NCI-H2029 treated with DMSO at 0.1 percent for 48 hours (cell line): ENCODE data around the gene CDC25B.

Experiments used
- DNase-seq: peaks from one replicate; lab custom pipeline; 2025; lab: John Stamatoyannopoulos, UW

Gene CDC25B

DNA sequence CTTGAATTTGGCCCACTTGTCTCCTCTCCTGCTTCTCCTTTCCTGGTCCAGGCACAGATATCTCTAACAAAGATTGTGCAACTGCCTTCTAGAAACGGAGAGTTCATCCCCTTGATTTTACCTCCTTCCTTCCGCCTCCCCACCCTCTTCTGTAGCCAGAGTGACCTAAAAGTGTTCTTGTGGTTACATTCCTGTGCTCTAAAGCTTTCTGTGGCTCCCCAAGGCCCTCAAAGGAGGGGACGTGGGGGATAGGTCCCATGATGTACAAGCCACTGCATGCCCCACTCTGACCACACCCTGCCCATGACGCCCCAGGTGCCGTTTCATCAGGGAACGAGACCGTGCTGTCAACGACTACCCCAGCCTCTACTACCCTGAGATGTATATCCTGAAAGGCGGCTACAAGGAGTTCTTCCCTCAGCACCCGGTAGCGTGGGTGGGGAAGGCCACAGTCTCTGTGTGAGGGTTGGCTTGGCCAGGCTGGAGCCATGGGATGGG is 8.2 kb downstream of the CDC25B start:
- no peak for DNase-seq

DNA sequence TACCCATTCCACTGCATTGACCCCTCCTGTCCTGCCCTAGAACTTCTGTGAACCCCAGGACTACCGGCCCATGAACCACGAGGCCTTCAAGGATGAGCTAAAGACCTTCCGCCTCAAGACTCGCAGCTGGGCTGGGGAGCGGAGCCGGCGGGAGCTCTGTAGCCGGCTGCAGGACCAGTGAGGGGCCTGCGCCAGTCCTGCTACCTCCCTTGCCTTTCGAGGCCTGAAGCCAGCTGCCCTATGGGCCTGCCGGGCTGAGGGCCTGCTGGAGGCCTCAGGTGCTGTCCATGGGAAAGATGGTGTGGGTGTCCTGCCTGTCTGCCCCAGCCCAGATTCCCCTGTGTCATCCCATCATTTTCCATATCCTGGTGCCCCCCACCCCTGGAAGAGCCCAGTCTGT is 8.7 kb downstream of the CDC25B start:
- DNase-seq, result no peak

GRCh38 chr20:3808544-3808943 is 12.4 kb downstream of the CDC25B start:
- no peak for DNase-seq

DNA sequence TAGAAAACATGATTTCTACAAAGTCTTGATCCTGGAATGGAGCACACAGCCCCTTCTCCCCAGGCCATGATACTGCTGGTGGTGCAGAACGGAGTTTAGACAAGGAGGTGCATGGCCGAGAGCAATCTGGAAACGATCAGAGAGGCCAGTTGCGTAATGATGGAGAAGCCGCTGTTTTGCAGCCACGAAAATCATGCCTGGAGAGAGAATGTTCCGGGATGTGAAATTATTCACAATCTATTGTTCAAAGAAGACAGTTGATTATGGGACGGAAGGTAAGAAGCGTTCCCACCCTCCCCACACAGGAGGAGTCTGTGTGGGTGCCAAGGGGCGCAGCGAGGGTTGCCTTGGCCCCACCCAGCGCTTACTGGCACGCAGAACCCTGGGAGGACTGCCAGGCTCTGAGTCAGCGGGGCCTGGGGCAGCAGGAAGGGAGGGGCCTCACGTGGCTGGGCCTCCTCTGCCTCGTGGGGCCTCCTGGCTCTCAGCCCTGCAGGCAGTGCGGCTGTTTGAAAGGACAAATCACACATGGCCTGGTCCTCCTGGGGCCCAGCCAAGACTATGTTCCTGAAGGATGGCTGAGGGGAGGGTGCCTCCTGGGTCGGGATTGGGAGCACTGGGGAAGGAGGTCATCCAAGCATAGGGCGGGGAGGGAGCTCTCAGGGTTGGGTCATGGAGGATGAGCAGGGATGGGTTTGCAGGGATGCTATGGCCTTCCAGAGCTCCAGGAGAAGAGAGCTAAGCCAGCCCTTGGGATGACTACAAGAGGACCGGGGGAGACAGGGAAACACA is 15.6 kb downstream of the CDC25B start:
- DNase-seq, result peak; percentile 94

DNA sequence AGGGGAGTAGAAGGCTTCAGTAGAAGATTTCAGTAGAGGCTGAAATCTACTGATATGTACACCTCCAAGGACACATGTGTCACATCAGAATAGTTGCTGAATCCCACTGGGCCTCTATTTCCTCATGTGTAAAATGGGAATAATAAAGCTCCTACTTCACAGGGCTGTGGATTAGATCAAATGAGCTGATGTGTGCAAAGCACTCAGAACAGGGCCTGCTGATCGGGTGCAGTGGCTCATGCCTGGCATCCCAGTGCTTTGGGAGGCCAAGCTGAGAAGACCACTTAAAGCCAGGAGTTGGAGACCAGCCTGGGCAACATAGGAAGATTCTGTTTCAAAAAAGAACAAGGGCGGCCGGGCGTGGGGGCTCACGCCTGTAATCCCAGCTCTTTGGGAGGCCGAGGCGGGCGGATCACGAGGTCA is 16.2 kb downstream of the CDC25B start:
- DNase-seq, result no peak

DNA sequence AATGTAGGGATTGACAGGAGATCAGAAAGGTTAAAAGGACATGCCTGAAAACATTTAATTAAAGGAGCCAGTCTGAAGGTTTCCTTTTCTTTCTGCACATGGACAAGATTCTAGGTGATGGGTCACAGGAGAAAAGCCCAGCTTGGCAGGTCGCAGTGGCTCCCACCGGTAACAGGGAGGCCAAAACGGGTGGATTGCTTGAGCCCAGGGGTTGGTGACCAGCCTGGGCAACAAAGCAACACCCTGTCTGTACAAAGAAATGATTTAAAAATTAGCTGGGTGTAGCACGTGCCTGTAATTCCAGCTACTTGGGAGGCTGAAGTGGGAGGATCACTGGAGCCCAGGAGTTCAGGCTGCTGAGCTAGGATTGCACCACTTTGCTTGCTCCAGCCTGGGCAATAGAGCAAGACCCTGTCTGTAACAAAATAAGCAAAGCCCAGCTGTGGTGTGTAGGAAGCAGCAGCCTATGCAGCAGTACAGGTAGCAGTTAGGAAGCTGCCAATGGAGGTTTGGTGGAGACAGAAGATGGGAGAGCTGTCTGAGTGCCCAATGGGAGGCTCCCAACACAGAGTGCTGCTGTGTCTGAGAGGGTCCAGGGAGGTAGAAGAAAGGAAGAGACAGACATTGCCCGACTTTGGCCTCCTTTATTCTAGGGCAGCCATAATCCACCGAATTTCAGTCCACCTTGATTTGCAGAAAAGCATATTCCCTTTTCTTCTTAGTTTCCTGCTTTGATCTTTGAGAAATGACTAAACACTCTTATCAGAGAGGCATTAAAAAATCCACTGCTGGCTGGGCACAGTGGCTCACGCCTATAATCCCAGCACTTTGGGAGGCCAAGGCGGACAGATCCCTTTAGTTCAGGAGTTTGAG is 17.1 kb downstream of the CDC25B start:
- no peak for DNase-seq

- DNase-seq, result no peak
Measured at GRCh38 chr20:3813848-3814581, 17.9 kb downstream of the CDC25B start.

DNA sequence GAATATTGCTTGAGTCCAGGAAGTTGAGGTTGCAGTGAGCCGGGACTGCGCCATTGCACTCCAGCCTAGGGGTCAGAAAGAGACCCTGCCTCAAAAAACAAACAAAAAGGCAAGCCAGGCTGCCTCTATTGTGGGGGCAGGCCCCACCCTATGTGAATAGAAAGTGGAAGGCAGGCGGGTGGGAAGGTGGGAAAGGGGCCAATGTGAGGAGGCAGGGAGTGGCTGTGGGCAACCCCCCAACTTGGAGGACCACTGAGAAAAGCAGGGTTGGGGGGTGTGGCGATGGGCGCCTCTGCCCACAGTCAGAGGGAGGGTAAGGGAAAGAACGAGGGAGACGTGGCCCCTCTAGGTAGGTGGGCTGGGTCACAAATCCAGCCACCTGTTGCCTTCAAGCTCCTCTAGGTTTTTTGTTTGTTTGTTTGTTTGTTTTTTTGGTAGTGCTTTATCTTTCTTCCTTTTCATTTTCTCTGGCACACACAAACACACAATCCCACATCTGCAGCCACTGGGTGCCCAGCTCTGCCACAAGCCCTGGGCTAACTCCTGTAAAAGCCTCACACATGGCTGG is 18.9 kb downstream of the CDC25B start:
- DNase-seq, result no peak

DNA sequence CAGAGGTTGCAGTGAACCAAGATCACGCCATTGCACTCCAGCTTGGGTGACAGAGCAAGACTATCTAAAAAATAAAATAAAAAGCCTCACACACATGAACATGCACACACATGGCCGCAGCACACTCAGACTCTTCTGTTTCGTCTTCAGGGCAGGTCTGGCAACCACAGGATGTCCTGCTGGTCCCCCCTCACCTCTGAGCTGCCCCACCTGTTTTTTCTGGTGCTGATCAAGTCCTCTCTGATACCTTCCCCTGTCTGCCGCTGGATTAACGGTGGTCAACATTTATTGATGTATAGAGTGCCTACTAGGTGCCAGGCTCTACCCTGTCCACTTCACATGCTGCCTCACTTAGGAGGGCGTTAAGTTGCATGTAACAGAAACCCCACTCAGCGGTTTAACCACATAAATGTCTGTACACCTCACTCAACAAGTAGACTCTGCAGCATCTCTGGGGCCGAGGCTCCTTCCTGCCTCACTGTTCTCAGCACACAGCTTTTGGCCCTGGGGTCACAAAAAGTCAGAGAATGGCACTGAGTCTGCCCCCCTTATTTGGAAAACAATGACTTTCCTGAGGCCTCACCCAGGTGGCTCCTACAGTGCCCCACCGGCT is 19.7 kb downstream of the CDC25B start:
- no peak for DNase-seq

- DNase-seq, result peak; percentile 56
Measured at GRCh38 chr20:3818155-3819151, 22.3 kb downstream of the CDC25B start.

- no peak for DNase-seq
Measured at GRCh38 chr20:3819411-3820047, 23.4 kb downstream of the CDC25B start.

GRCh38 chr20:3820048-3820900 is 24.2 kb downstream of the CDC25B start, which contains the start of gene AP5S1:
TSS of gene AP5S1 (plus strand) at chr20:3820547. CDS start at chr20:3822118, 1,571 bp downstream.
- peak; percentile 76 for DNase-seq

DNA sequence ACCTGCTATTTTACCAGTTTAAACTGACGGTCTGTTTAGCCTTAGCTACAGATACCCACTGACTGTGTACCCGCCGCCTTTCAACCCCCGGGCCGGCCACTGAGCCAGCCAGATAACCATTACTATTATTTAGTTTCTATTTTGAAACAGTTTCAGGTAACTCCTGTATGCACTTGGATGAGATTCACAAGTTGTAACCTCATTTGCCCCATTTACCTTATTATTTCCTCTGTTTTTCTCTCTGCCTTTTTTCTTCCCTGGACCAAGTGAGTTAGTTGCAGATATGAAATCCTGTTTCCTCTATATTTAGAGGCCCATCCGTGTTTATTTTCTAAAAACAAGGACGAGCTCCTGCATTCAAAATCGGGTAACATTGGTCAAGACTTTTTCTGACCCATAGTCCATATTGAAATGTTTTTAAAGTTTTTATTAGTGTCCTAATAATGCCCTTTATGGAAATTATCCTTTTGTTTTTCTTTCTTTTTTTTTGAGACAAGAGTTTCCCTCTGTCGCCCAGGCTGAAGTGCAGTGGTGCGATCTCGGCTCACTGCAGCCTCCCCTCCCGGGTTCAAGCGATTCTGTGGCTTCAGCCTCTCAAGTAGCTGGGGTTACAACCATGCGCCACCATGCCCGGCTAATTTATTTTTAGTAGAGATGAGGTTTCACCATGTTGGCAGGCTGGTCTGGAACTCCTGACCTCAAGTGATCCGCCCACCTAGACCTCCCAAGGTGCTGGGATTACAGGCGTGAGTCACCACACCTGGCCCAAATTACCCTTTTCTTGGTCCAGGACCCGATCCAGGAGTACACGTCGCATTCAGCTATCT is 25.0 kb downstream of the CDC25B start:
- DNase-seq, result no peak

GRCh38 chr20:3821996-3822395 is 25.9 kb downstream of the CDC25B start:
- no peak for DNase-seq

DNA sequence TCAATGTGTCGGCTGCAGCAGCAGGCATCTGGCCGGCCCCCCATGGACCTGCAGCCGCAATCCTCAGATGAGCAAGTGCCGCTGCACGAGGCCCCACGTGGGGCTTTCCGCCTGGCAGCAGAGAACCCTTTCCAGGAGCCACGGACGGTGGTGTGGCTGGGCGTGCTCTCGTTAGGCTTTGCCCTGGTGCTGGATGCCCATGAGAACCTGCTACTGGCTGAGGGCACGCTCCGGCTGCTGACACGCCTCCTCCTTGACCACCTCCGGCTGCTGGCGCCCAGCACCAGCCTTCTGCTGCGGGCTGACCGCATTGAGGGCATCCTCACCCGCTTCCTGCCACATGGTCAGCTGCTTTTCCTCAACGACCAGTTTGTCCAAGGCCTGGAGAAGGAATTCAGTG is 27.8 kb downstream of the CDC25B start:
- DNase-seq, result no peak

- DNase-seq, result no peak
Measured at GRCh38 chr20:3825526-3825925, 29.4 kb downstream of the CDC25B start.

GRCh38 chr20:3826420-3826819 is 30.3 kb downstream of the CDC25B start:
- DNase-seq, result no peak

DNA sequence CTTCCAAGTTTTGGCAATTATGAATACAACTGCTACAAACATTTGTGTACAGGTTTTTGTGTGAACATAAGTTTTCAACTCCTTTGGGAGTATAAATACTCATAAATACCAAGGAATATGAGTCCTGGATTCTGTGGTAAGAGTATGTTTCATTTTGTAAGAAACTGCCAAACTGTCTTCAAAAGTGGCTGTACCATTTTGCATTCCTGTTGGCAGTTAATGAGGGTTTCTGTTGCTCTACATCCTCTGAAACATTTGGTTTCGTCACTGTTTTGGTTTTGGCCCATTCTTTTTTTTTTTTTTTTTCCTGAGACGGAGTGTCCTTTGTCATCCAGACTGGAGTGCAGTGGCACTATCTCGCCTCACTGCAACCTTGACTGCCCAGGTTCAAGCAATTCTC is 32.7 kb downstream of the CDC25B start:
- DNase-seq, result no peak
